ENCODE data around the gene CMTM4.
"Not testable (repeated sequence)": the region's sequence is repeated elsewhere in the genome, so short reads cannot be mapped to it uniquely, and the experiment has no call there.

The CMTM4 gene

DNA sequence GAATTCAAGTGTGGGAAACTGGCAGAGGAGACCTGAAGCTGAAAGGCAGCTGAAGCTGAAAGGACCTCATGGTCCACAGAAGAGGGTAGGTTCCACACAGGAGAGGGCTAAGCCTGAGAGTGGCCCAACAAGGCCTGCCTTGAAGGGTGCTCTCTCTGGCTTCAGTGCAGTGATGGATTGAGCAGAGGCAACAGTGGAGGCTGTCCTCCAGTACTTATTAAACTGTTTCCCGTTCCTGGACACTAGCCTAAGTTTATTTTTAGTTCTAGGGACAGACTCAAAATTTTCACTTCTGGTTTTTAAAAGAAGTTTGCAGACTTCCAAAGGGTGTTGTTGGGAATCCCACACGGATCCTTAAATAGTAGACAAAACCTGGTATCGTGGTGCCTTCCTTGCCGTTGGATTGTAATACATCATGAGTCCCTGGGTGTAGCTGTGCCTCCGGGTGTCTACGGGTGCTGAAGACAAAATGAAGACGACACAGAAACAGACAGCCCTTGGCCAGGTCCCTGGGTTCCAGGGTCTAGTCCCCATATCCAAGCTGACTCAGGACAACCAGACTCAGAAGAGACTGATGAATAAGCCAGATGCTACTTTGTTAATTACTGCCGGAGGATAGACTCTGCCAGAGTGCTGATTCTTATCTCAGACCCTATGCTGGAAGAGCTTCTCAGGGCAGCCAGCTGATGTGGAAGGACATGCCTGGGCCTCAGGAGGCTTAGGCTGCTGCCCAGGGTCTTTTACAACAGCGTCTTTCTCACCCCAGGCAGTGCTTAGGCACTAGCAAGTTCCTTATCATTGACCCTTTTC is 7.1 kb upstream of the CMTM4 start:
- no peak for DNase-seq

- DNase-seq, result no peak
Measured at GRCh38 chr16:66701516-66701915, 5.0 kb upstream of the CMTM4 start.

- no peak for DNase-seq
Measured at GRCh38 chr16:66701026-66701425, 4.5 kb upstream of the CMTM4 start.

GRCh38 chr16:66699898-66700297 is 3.4 kb upstream of the CMTM4 start:
- no peak for DNase-seq

- no peak for DNase-seq
Measured at GRCh38 chr16:66698046-66698445, 1.5 kb upstream of the CMTM4 start.

DNA sequence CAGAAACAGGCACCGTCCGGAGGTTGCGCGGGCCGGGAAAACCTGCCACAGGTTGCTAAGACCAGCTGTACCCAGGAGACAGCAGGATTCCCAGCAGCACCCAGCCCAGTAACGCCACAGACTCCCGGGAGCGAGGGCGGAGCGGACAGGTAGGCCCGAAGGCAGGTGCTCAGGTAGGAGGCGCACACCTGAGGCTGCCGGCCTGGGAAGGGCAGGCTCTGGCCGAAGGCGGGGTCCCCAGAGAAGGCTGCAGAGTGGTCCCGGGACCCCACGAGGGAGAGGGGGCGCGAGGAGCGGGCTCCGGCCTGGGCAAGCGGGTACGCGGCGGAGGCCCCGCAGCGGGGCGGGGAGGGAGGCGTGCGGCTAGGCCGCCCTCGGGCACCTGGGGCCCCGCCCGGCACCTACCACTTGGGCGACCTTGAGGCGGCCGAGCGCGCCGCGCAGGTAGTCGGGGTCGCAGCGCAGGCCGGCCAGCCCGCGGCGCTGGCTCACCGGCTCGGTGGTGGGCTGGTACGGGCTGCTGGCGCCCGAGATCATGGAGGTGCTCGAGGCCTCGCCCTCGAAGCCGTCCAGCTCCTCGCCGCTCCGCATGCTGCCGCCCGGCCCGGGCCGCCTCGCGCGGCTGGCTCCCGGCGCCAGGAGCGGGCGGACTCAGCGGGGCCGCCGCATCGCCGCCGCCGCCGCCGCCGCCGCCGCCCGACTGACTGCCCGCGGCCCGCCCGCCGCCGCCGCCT is 441 bp downstream of the CMTM4 start:
- DNase-seq, result peak; percentile 48

DNA sequence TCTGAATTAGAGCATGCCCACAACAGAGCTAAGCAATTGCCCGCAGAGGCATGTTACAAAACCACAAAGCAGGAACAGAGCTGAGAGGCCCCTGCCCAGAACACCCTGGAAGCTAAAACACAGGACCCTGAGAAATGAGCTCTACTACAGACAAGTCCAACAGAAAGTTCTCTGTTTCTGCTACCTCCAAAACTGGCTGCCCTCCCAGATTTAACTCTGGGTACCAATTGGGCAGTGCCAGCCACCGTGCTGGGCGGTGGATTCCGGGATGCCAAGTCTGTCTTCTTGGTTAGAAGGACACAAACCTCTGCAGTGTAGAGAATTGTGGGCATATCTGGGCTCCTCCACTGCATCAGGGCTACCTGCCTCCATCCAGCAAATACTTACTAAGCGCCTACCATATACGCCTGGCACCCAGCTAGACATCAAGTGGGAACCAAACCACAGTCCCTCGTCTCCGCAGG is 1.0 kb downstream of the CMTM4 start:
- no peak for DNase-seq

GRCh38 chr16:66693149-66693548 is 3.4 kb downstream of the CMTM4 start:
- no peak for DNase-seq

DNA sequence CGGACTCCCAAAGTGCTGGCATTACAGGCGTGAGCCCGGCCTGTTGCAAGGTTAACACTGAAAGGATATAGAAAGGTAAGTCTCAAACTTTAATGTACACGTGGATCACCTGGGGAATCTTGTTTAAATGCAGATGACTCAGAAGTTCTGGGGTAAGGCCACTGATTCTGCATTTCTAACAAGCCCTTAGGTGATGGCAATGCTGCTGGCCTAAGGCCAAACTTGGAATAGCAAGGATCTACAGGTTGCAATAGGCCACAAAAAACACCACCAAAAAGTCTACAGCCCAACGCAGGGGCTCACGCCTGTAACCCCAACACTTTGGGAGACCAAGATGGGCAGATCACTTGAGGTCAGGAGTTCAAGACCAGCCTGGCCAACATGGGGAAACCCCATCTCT is 4.2 kb downstream of the CMTM4 start:
- no peak for DNase-seq

DNA sequence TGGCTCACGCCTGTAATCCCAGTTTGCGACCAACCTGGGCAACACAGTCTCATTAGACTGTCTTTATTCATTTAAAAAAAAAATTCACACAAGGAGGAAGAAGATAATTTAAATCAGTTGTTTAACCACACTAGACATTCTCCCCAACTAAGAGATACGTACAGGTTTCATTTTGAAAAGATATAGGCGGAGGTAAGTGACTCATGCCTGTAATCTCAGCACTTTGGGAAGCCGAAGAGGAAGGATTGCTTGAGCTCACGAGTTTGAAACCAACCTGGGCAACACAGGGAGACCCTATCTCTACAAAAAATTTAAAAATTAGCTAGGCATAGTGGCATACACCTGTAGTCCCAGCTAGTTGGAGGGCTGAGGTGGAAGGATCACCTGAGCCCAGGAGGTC is 5.3 kb downstream of the CMTM4 start:
- no peak for DNase-seq

DNA sequence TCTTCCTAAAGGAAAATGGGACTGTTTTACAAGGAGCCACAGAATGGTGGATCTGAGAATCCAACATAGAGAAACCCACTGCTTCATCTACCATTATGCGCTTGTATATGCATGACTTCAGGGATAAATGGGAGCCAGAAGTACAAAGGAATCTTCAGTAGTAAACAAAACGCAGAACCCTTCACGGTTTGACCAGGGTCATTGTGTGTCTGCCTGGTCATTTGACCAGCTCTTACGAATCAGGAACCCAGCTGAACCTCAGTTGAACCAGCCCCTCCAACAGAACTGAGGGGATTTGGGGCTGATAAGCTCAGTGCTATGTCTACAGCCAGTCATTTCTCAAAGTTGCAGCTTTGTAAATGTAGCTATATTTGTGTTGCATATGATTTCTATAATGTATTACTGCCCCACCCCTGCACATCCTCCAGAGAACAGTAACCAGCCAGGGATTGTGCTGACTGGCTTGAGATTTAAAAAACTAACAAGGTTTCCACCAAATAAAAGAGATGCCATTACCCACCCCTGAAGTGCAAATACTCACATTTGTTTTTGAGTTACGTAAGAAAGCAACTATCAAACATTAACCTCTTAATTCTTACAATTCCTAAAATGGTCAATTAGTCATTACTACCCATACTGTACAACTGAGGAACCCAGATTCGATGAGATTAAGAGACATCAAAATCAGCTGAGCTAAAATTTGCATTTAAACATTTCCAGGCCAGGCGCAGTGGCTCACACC is 6.3 kb downstream of the CMTM4 start:
- DNase-seq, result no peak

DNA sequence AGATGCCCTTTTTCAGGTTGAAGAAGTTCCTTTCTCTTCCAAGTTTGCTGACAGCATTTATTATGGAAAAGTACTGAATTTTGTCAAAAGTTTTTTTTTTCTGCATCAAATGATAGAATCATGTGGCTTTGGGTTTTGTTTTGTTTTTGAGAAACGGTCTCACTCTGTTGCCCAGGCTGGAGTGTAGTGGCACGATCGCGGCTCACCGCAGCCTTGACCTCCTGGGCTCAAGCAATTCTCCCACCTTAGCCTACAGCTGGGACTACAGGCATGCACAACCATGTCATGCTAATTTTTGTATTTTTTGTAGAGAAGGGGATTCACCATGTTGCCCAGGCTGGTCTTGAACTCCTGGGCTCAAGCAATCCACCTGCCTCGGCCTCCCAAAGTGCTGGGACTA is 7.3 kb downstream of the CMTM4 start:
- DNase-seq, result no peak

DNA sequence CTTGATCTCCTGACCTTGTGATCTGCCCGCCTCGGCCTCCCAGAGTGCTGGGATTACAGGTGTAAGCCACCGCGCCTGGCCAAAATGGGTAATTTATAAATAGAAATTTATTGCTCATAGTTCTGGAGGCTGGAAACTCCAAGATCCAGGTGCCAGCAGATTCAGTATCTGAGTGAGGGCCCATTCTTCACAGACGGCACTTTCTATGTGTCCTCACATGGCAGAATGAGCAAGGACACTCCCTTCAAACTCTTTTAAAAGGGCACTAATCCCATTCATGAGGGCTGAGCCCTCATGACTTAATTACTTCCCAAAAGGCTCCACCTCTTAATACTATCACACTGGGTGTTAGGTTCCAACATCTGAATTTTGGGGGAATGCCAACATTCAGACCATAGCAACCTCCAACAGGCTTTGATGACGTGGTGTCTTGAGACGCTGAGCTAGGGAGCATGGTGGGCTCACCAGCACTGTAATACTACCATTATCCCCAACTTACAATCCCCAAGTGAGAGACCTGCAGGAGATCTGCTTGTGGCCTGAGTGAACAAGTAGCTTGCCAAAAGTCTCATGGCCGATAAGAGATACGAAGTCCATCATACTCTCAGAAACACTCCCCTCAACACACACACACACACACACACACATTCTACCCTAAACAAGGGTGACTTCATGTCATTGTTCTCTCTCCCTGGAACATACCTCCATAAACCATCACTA is 8.5 kb downstream of the CMTM4 start:
- no peak for DNase-seq

GRCh38 chr16:66685501-66686115 is 10.9 kb downstream of the CMTM4 start:
- not testable (repeated sequence) for DNase-seq

GRCh38 chr16:66682271-66682670 is 14.3 kb downstream of the CMTM4 start:
- no peak for DNase-seq

GRCh38 chr16:66681676-66682075 is 14.9 kb downstream of the CMTM4 start:
- no peak for DNase-seq

DNA sequence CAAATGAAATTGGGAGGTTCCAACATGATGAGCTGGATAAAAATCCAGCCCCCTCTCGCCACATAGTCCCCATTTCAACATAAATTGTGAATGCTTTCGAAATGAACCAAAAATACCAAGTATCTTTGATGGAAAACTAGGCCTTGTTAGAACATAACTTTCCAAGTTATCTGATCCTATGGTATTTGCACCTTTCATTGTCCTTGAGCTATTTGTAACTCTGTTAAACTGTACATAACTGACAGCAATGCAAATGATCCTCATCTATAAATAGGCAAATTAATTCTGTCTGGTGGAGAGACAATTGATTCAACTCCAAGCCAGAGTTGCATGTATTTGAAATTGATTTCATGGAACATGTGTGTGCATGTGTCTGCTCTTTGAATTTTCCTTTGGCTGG is 18.2 kb downstream of the CMTM4 start:
- no peak for DNase-seq

DNA sequence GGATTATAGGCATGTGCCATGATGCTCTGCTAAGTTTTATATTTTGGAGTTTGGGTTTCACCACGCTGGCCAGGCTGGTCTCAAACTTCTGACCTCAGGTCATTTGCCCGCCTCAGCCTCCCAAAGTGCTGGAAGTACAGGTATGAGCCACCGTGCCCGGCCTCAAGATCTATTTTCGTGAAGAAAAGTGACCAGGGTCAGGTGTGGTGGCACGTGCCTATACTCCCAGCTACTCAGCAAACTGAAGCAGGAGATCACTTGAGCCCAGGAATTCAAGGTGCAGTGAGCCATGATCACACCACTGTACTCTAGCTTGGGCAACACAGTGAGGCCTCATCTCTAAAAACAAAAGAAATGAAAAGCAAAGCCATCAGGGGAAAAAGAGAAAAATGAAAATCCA is 18.7 kb downstream of the CMTM4 start:
- DNase-seq, result no peak

DNA sequence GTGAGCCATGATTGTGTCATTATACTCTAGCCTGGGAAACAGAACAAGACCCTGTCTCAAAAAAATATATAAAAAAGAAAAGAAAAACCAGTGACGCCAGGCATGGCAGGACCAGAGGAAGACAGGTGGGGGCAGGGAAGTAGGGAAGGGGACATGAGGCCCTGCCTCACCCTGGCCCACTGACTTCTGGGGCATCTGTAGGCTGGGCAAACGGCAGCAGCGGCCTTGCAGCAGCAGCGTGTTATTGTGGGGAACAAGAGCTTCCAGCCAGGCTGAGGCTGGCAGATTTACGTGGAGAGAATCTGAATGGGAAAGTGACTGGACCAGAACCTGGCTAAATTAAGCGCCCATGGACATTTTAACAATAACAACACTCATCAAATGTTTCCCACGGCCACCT is 19.4 kb downstream of the CMTM4 start:
- DNase-seq, result no peak

GRCh38 chr16:66676599-66676998 is 19.9 kb downstream of the CMTM4 start:
- DNase-seq, result no peak

- no peak for DNase-seq
Measured at GRCh38 chr16:66673691-66674090, 22.9 kb downstream of the CMTM4 start.

DNA sequence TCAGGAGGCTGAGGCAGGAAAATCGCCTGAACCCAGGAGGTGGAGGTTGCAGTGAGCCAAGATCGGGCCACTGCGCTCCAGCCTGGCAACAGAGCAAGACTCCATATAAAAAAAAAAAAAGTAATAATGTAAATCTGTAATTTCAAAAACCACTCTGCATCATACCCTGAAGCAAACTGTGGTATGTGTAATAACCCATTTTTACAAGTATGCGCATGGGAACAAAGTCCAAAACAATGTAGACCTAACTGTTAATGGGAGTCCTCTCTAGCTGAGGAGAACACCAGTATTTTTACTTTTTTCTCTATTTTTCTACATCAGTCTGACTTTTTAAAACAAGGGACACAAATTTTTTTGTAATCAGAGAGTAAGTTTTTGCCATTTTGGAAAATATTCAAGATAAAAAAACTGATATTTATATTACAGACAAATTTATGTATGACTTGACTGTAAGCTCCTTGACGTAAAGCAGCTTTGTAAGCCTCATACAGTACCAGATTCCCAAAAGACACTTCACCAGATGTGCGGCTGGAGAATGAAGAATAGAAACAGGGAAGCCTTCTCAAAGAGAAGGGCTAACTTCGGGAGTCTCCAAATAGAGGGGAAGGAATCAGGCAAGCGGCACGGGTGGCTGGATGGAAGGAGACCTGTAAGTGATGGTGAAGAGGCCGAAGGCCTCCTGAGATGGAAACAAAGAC is 25.7 kb downstream of the CMTM4 start:
- no peak for DNase-seq

Measured in NCI-H2171 (cell line).